OCI-LY7 (cell line): ENCODE results near the gene DPF3. TPM values are rescaled to one million over a fixed set of nuclear protein-coding genes. Genes with fewer than 3 reads are reported as not detected.

Experiments used
- BruUV-seq: library from RNA; stranded (reverse); fragments of 400-500 nt; replicated peaks from 2 replicates; lab custom pipeline; 2021; lab: Mats Ljungman, UMichigan
- CTCF ChIA-PET: fragments of 300-600 bp; sonication (Branson Sonifier 250); formaldehyde crosslinking; loops from one replicate; lab custom pipeline; 2022; ENCODE audit warnings: antibody characterized with exemption; ENCODE audit not compliant: unreplicated experiment; lab: Charles Lee
- POLR2A ChIA-PET: fragments of 300-600 bp; sonication (Branson Sonifier 250); formaldehyde crosslinking; loops from one replicate; lab custom pipeline; 2022; ENCODE audit warnings: antibody characterized with exemption; lab: Charles Lee
- DNase-seq: peaks from one replicate; pipeline ENCODE4 v3.0.0-alpha.2; 2015; ENCODE audit warnings: low spot score
- H2AFZ ChIP-seq: fragments of 200-600 bp; sonication (generic), shearing (Covaris generic); 2 replicates; pipeline ENCODE4 v1.6.1; 2014; ENCODE audit warnings: mild to moderate bottlenecking, antibody characterized with exemption, low read length, moderate library complexity
- H3K27ac ChIP-seq: fragments of 200-600 bp; sonication (generic); 2 replicates; pipeline ENCODE4 v1.5.1; 2014; ENCODE audit warnings: mixed run types, low read depth, mild to moderate bottlenecking, moderate library complexity, low read length, inconsistent platforms; ENCODE audit not compliant: poor library complexity, severe bottlenecking
- H3K36me3 ChIP-seq: fragments of 200-600 bp; sonication (generic); 2 replicates; pipeline ENCODE4 v1.6.1; 2014; ENCODE audit warnings: mild to moderate bottlenecking, antibody characterized with exemption, low read length, moderate library complexity, mixed read lengths; ENCODE audit not compliant: insufficient read depth
- H3K4me1 ChIP-seq: fragments of 200-600 bp; sonication (generic); 2 replicates; pipeline ENCODE4 v1.5.1; 2014; ENCODE audit warnings: mild to moderate bottlenecking, low read length; ENCODE audit not compliant: insufficient read depth, poor library complexity, severe bottlenecking
- H3K4me2 ChIP-seq: fragments of 200-600 bp; sonication (generic); 2 replicates; pipeline ENCODE4 v1.6.1; 2014; ENCODE audit warnings: mild to moderate bottlenecking, low read length
- H3K4me3 ChIP-seq: fragments of 200-600 bp; sonication (generic); 2 replicates; pipeline ENCODE4 v1.5.1; 2014; ENCODE audit warnings: mild to moderate bottlenecking, low read depth, low read length; ENCODE audit not compliant: poor library complexity, severe bottlenecking
- H3K79me2 ChIP-seq: fragments of 200-600 bp; sonication (generic); 2 replicates; pipeline ENCODE4 v1.6.1; 2016; ENCODE audit warnings: low read depth, mild to moderate bottlenecking, low read length, moderate library complexity, mixed read lengths; ENCODE audit not compliant: insufficient read depth
- H3K9me2 ChIP-seq: fragments of 200-600 bp; sonication (generic); 2 replicates; pipeline ENCODE4 v1.6.1; 2016; ENCODE audit warnings: mild to moderate bottlenecking, low read length, mixed read lengths; ENCODE audit not compliant: insufficient read depth
- H3K9me3 ChIP-seq: fragments of 200-600 bp; sonication (generic); 2 replicates; pipeline ENCODE4 v1.6.1; 2014; ENCODE audit warnings: mild to moderate bottlenecking, mixed run types, low read length, mixed read lengths
- H4K20me1 ChIP-seq: fragments of 200-600 bp; sonication (generic); 2 replicates; pipeline ENCODE4 v1.6.1; 2014; ENCODE audit warnings: mild to moderate bottlenecking, antibody characterized with exemption, low read length, moderate library complexity, mixed read lengths; ENCODE audit not compliant: insufficient read depth
- CTCF ChIP-seq: fragments of 200-600 bp; sonication (generic); conservative IDR thresholded peaks from 2 replicates; pipeline ENCODE4 v1.5.1; 2014; ENCODE audit warnings: mild to moderate bottlenecking, antibody characterized with exemption, low read length, moderate library complexity, mixed read lengths
- EZH2phosphoT487 ChIP-seq: fragments of 200-600 bp; sonication (generic); IDR thresholded peaks from 2 replicates; pipeline ENCODE4 v1.6.1; 2018; ENCODE audit warnings: low read depth, borderline replicate concordance, mild to moderate bottlenecking, mixed run types, antibody characterized with exemption, low read length, moderate library complexity, mixed read lengths
- intact Hi-C: fragments of 100-400 bp; cut with micrococcal nuclease; formaldehyde crosslinking; loops from one replicate; pipeline ENCODE4 v1.10.0; 2022; ENCODE audit not compliant: unreplicated experiment
- total RNA-seq, 2 experiments: library from RNA; depleted of rRNA in 1 of 2; stranded (reverse); fragments of >200 nt in 1 of 2; shearing (Covaris generic) in 1 of 2; gene quantifications; 2 replicates each; pipeline ENCODE4 v1.2.3, GENCODE V29; 2014 to 2022

Gene DPF3
- total RNA-seq, 2 experiments from 2014 or later: 0.42 TPM; not detected in 1

- no TSS peak for BruUV-seq
- H3K4me2 ChIP-seq: peak overlapping the region; percentile 86
- H3K27ac ChIP-seq: no peak overlapping the region
- no peaks in the 10 kb centered on the region for H3K9me3 ChIP-seq
- no peaks in the 10 kb centered on the region for H3K79me2 ChIP-seq
- CTCF ChIA-PET: interaction anchor here (1.2 kb wide), 1 partner anchor 9 kb away, joined by 3 read pairs; no protein-coding TSS in a partner anchor
- TF ChIP-seq EZH2phosphoT487 (no peak), CTCF (no peak)
- no peaks in the 10 kb centered on the region for H4K20me1 ChIP-seq
- POLR2A ChIA-PET: interaction anchor here (0.6 to 0.9 kb wide), 3 partner anchors 24 to 383 kb away, joined by 3 to 4 read pairs (median 3); no protein-coding TSS in a partner anchor
- no peaks in the 10 kb centered on the region for H3K36me3 ChIP-seq
- H3K4me1 ChIP-seq: peaks cover 20% of the 10 kb centered on the region
- no peak for DNase-seq
- no peaks in the 10 kb centered on the region for H3K9me2 ChIP-seq
- peak overlapping the region; percentile 66 for H2AFZ ChIP-seq
- intact Hi-C loops: no loop called here
- H3K4me3 ChIP-seq: peak overlapping the region; percentile 73
Measured at GRCh38 chr14:72894623-72895378, 900 bp upstream of the DPF3 start.

- Histone ChIP-seq H3K36me3 (no peaks in the 10 kb centered on the region), H4K20me1 (no peaks in the 10 kb centered on the region), H3K9me2 (no peaks in the 10 kb centered on the region), H3K79me2 (no peaks in the 10 kb centered on the region), H3K4me2 (peak overlapping the region; percentile 86), H3K4me3 (peak overlapping the region; percentile 73), H3K27ac (no peak overlapping the region), H2AFZ (peak overlapping the region; percentile 66), H3K9me3 (no peaks in the 10 kb centered on the region), H3K4me1 (peaks cover 20% of the 10 kb centered on the region)
- ChIA-PET POLR2A (interaction anchor here (0.6 to 0.9 kb wide), 3 partner anchors 23 to 383 kb away, joined by 3 to 4 read pairs (median 3); no protein-coding TSS in a partner anchor), CTCF (interaction anchor here (1.2 kb wide), 1 partner anchor 9 kb away, joined by 3 read pairs; no protein-coding TSS in a partner anchor)
- intact Hi-C loops: no loop called here
- BruUV-seq: no TSS peak
- no peak for DNase-seq
- TF ChIP-seq EZH2phosphoT487 (no peak), CTCF (no peak)
Measured at GRCh38 chr14:72894323-72894622, 372 bp upstream of the DPF3 start.
